Measurements from ENCODE around the gene HIGD1B. TPM values are rescaled to one million over a fixed set of nuclear protein-coding genes. Genes with fewer than 3 reads are reported as not detected.

HIGD1B gene
- total and polyA plus RNA-seq, 4 donors: 0.28 to 0.43 TPM; not detected in 2

DNA sequence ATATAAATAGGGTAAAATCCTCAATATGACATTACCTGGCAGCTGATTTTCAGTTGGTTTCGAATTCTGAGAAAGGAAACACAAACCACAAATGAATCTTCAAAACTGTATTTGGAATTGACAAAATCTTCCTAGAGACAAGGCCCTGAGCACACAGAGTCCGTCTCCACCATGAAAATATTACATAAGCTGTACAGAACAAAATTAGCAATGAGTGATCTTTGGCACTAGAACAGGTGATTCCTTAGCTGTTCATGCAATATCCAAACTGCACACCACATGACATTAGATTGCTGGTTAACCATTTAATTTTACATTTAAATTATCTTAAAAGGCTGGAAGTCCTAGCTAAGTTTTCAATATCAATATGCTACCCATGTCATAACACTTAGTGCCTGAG lies 49.3 kb upstream of the HIGD1B start:
- H3K9ac ChIP-seq (ENCODE audit: low read depth in 1 of 2, low read length in 2 of 2): no peak overlapping the region
- H3K27ac ChIP-seq (ENCODE audit: low read depth in 1 of 2, low read length in 2 of 2): peak overlapping the region; percentile 10 to 70
- H3K36me3 ChIP-seq (ENCODE audit: control insufficient read depth in 4 of 4, insufficient read depth in 3 of 4, low read depth in 1 of 4, low read length in 3 of 4): no peaks in the 10 kb centered on the region
- no peak for DNase-seq (ENCODE audit: low spot score)
- no peaks in the 10 kb centered on the region for H3K9me3 ChIP-seq (ENCODE audit: control insufficient read depth in 4 of 4, low read length in 3 of 4)
- 53% methylated on average over 2 of the region's 2 CpGs for WGBS
- H3K27me3 ChIP-seq (ENCODE audit: control insufficient read depth in 4 of 4, insufficient read depth in 4 of 4, low read length in 3 of 4): no peaks in the 10 kb centered on the region
- H3K4me1 ChIP-seq (ENCODE audit: control insufficient read depth in 4 of 4, insufficient read depth in 4 of 4, low read length in 3 of 4): peaks cover 0 to 9% (median 0%) of the 10 kb centered on the region in 4 donors
- TF ChIP-seq HNF4A (conservative IDR thresholded peaks at IDR 0.05) (peak in 1 of 2 donors; percentile 49), RXRA (IDR thresholded peaks at IDR 0.05) (peak in 1 of 2 donors; percentile 12)
- TF ChIP-seq, protein P1, sequence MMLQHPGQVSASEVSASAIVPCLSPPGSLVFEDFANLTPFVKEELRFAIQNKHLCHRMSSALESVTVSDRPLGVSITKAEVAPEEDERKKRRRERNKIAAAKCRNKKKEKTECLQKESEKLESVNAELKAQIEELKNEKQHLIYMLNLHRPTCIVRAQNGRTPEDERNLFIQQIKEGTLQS (IDR thresholded peaks at IDR 0.05): no peak
- no peak overlapping the region for H3K4me3 ChIP-seq (ENCODE audit: low read depth in 1 of 3, low read length in 3 of 3)

DNA sequence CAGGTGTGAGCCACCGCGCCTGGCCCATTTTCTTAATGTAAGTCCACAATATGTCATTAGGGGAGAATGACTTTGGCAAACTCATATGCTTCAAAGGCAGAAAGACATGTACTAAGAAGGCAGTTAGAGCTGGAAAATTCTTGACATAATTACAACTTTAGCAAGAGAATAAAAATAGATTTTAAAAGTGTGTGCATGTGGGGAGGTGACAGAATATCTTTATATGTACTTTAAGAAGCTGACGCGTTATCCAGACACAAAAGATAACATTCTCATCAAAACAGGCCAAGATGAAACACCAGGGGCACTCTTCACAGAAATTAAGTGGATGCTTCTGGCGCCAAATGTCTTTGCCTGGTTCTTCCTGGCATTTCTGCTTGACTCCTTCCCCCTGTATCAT lies 45.8 kb upstream of the HIGD1B start:
- no peaks in the 10 kb centered on the region for H3K27me3 ChIP-seq (ENCODE audit: control insufficient read depth in 4 of 4, insufficient read depth in 4 of 4, low read length in 3 of 4)
- no peak for DNase-seq (ENCODE audit: low spot score)
- TF ChIP-seq, protein P2, sequence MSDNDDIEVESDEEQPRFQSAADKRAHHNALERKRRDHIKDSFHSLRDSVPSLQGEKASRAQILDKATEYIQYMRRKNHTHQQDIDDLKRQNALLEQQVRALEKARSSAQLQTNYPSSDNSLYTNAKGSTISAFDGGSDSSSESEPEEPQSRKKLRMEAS (IDR thresholded peaks at IDR 0.05): no peak
- TF ChIP-seq EGR1 (IDR thresholded peaks at IDR 0.05; ENCODE audit: low read depth in 2 of 2): no peak
- no peak for TF ChIP-seq NR2F2 (IDR thresholded peaks at IDR 0.05)
- TF ChIP-seq FOXA2 (IDR thresholded peaks at IDR 0.05): no peak
- TF ChIP-seq SP1 (IDR thresholded peaks at IDR 0.05): no peak
- 97% methylated on average over 5 of the region's 5 CpGs for WGBS
- H3K36me3 ChIP-seq (ENCODE audit: control insufficient read depth in 4 of 4, insufficient read depth in 3 of 4, low read depth in 1 of 4, low read length in 3 of 4): no peaks in the 10 kb centered on the region
- H3K9ac ChIP-seq (ENCODE audit: low read depth in 1 of 2, low read length in 2 of 2): no peak overlapping the region
- H3K4me1 ChIP-seq (ENCODE audit: control insufficient read depth in 4 of 4, insufficient read depth in 4 of 4, low read length in 3 of 4): peaks cover 0 to 9% (median 0%) of the 10 kb centered on the region in 4 donors
- H3K27ac ChIP-seq (ENCODE audit: low read depth in 1 of 2, low read length in 2 of 2): no peak overlapping the region
- no peaks in the 10 kb centered on the region for H3K9me3 ChIP-seq (ENCODE audit: control insufficient read depth in 4 of 4, low read length in 3 of 4)
- no peak overlapping the region for H3K4me3 ChIP-seq (ENCODE audit: low read depth in 1 of 3, low read length in 3 of 3)

DNA sequence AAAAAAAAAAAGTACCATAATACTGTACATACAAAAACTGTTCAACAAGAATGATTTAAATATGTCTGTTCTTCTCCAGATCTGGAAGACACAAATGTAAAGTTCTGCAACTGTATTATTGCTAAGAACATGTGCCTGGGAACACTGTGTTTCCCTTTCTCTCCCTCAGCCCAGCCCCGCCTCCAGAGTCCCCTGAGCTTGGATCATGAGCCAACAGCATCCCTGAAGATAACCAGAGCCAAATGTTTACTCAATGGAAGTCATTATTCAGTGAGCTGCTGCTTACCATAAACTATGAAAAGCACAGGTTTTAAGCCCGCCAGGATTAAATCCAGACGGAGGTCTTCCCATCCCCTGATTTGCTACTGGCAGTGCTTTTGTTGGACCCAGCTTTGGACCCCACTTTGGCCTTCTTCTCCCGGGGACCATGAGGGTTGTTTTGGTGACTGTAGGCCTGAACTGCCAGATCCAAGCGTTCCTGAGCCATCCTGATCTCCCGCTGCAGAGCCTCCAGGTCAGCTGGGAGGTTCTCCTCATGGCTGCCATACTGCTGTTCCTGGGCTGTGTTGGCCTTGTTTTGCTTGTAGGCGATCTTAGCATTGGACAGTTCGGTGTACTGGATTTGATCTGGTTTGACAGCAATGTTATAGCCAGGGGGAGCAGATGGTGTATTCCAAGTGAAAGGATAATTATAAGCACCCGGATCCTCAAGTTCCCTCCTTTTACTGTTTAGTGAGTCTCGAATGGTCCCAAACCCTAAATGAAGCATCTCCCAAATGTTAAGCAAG lies 43.2 kb upstream of the HIGD1B start:
- H3K9ac ChIP-seq (ENCODE audit: low read depth in 1 of 2, low read length in 2 of 2): no peak overlapping the region
- no peaks in the 10 kb centered on the region for H3K27me3 ChIP-seq (ENCODE audit: control insufficient read depth in 4 of 4, insufficient read depth in 4 of 4, low read length in 3 of 4)
- no peak overlapping the region for H3K27ac ChIP-seq (ENCODE audit: low read depth in 1 of 2, low read length in 2 of 2)
- H3K4me3 ChIP-seq (ENCODE audit: low read depth in 1 of 3, low read length in 3 of 3): no peak overlapping the region
- no peaks in the 10 kb centered on the region for H3K9me3 ChIP-seq (ENCODE audit: control insufficient read depth in 4 of 4, low read length in 3 of 4)
- WGBS: 90% methylated on average over 10 of the region's 10 CpGs
- H3K4me1 ChIP-seq (ENCODE audit: control insufficient read depth in 4 of 4, insufficient read depth in 4 of 4, low read length in 3 of 4): no peaks in the 10 kb centered on the region
- TF ChIP-seq, protein P3, sequence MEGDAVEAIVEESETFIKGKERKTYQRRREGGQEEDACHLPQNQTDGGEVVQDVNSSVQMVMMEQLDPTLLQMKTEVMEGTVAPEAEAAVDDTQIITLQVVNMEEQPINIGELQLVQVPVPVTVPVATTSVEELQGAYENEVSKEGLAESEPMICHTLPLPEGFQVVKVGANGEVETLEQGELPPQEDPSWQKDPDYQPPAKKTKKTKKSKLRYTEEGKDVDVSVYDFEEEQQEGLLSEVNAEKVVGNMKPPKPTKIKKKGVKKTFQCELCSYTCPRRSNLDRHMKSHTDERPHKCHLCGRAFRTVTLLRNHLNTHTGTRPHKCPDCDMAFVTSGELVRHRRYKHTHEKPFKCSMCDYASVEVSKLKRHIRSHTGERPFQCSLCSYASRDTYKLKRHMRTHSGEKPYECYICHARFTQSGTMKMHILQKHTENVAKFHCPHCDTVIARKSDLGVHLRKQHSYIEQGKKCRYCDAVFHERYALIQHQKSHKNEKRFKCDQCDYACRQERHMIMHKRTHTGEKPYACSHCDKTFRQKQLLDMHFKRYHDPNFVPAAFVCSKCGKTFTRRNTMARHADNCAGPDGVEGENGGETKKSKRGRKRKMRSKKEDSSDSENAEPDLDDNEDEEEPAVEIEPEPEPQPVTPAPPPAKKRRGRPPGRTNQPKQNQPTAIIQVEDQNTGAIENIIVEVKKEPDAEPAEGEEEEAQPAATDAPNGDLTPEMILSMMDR (IDR thresholded peaks at IDR 0.05; ENCODE audit: low read depth, low read length, missing input control): no peak
- no peak for DNase-seq (ENCODE audit: low spot score)
- H3K36me3 ChIP-seq (ENCODE audit: control insufficient read depth in 4 of 4, insufficient read depth in 3 of 4, low read depth in 1 of 4, low read length in 3 of 4): no peaks in the 10 kb centered on the region
